Spleen (tissue), 11 donors: ENCODE data around the gene NCL. TPM values are rescaled to one million over a fixed set of nuclear protein-coding genes. Genes with fewer than 3 reads are reported as not detected.
A peak's percentile ranks its signal among the peaks of the same experiment; 100 is the strongest.
"Not testable (repeated sequence)": the region's sequence is repeated elsewhere in the genome, so short reads cannot be mapped to it uniquely, and the experiment has no call there.

ENCODE experiments used
- DNase-seq: peaks from one replicate; pipeline ENCODE4 v3.0.0-alpha.2; 2020
- H3K27ac ChIP-seq, 8 donors: fragments of 200-600 bp; sonication (generic) in 7 of 8; 1 replicate in 4 of 8; 2 replicates in 4 of 8; pipeline versions ENCODE4 v1.5.0 to v1.8.0; 2016 to 2021; ENCODE audit warnings: inconsistent platforms in 4 of 8, mild to moderate bottlenecking in 4 of 8, moderate library complexity in 1 of 8
- H3K27me3 ChIP-seq, 7 donors: fragments of 200-600 bp; sonication (generic) in 6 of 7; replicated peaks in 1 of 7; 1 replicate in 4 of 7; 2 replicates in 3 of 7; pipeline versions ENCODE4 v1.5.0 to v1.8.0; 2016 to 2021; ENCODE audit warnings: inconsistent platforms in 3 of 7, mild to moderate bottlenecking in 1 of 7
- H3K36me3 ChIP-seq, 6 donors: fragments of 200-600 bp; sonication (generic) in 5 of 6; 1 replicate in 4 of 6; 2 replicates in 2 of 6; pipeline versions ENCODE4 v1.5.0 to v1.8.0; 2016 to 2021; ENCODE audit warnings: inconsistent platforms in 2 of 6
- H3K4me1 ChIP-seq, 6 donors: fragments of 200-600 bp; sonication (generic) in 5 of 6; 1 replicate in 3 of 6; 2 replicates in 3 of 6; pipeline versions ENCODE4 v1.5.0 to v1.8.0; 2016 to 2021; ENCODE audit warnings: inconsistent platforms in 3 of 6
- H3K4me3 ChIP-seq, 8 donors: fragments of 200-600 bp; sonication (generic) in 7 of 8; 1 replicate in 4 of 8; 2 replicates in 4 of 8; pipeline versions ENCODE4 v1.5.0 to v1.8.0; 2016 to 2021; ENCODE audit warnings: inconsistent platforms in 4 of 8, mild to moderate bottlenecking in 4 of 8, moderate library complexity in 2 of 8
- H3K9me3 ChIP-seq, 8 donors: fragments of 200-600 bp; sonication (generic) in 7 of 8; 1 replicate in 4 of 8; 2 replicates in 4 of 8; pipeline versions ENCODE4 v1.5.0 to v1.8.0; 2016 to 2021; ENCODE audit warnings: inconsistent platforms in 4 of 8
- POLR2A ChIP-seq, 3 donors: fragments of 450-650 bp; IDR thresholded peaks; one replicate each; pipeline ENCODE4 v1.5.1; 2017; ENCODE audit warnings: antibody characterized with exemption in 3 of 3, mild to moderate bottlenecking in 1 of 3
- POLR2AphosphoS5 ChIP-seq, 3 donors: sonication (generic); formaldehyde crosslinking; IDR thresholded peaks; one replicate each; pipeline ENCODE4 v1.5.1; 2017; ENCODE audit warnings: antibody characterized with exemption in 3 of 3
- WGBS, 5 donors: extraction: QIAGEN DNeasy Blood & Tissue Kit in 3 of 5; methylation state at CpG; one replicate each; pipeline versions ENCODE4 v1.1.5 to v1.1.7; 2013 to 2018; 5-methylcytosine and 5-hydroxymethylcytosine counted together
- intact Hi-C: fragments of 100-400 bp; cut with DNase I; formaldehyde crosslinking; loops from one replicate; pipeline ENCODE4 v1.15.0; 2023; ENCODE audit warnings: low total_unique reads
- polyA plus RNA-seq, 3 donors: library from polyadenylated mRNA; stranded (reverse); fragments of 200-250 nt; gene quantifications; one replicate each; pipeline ENCODE4 v1.2.1, GENCODE V29; 2013
- total RNA-seq, 7 donors: library from RNA; depleted of rRNA in 3 of 7; stranded (reverse); fragments of >200 nt in 3 of 7; fragmentation: NEBNext Ultra II Directional in 4 of 7; extraction: Animal tissue kit (Norgen Biotek cat#: 25700) in 4 of 7; gene quantifications; one replicate each; pipeline versions ENCODE4 v1.1.0 to v1.2.1, GENCODE V29; 2016 to 2021
- TF ChIP-seq, protein P1 (sequence below), 11 experiments: fragments of 200-600 bp in 7 of 11; fragments of 450-650 bp in 4 of 11; sonication (generic) in 4 of 11; IDR thresholded peaks in 8 of 11; conservative IDR thresholded peaks in 3 of 11; 1 replicate in 7 of 11; 2 replicates in 4 of 11; pipeline versions ENCODE4 v1.4.0 to v1.8.0; 2016 to 2021; ENCODE audit warnings: antibody characterized with exemption in 11 of 11, inconsistent platforms in 4 of 11, mild to moderate bottlenecking in 1 of 11
- donor health status: healthy with polysubstance abuse.
- donor health status: DM: no; HTN: no; CAD: no; lungs with moderate emphysema.
- donor health status: DM: no; HTN: no; CAD: no.
- donor health status: Bipolar disorder and iron deficiency.
- donor health status: healthy.
- donor health status: DM: no; HTN: no; CAD: no.
- donor health status: DM: yes; HTN: yes; CAD: no.

The NCL gene
- total and polyA plus RNA-seq, 10 donors = 113 to 424 (median 178) TPM

DNA sequence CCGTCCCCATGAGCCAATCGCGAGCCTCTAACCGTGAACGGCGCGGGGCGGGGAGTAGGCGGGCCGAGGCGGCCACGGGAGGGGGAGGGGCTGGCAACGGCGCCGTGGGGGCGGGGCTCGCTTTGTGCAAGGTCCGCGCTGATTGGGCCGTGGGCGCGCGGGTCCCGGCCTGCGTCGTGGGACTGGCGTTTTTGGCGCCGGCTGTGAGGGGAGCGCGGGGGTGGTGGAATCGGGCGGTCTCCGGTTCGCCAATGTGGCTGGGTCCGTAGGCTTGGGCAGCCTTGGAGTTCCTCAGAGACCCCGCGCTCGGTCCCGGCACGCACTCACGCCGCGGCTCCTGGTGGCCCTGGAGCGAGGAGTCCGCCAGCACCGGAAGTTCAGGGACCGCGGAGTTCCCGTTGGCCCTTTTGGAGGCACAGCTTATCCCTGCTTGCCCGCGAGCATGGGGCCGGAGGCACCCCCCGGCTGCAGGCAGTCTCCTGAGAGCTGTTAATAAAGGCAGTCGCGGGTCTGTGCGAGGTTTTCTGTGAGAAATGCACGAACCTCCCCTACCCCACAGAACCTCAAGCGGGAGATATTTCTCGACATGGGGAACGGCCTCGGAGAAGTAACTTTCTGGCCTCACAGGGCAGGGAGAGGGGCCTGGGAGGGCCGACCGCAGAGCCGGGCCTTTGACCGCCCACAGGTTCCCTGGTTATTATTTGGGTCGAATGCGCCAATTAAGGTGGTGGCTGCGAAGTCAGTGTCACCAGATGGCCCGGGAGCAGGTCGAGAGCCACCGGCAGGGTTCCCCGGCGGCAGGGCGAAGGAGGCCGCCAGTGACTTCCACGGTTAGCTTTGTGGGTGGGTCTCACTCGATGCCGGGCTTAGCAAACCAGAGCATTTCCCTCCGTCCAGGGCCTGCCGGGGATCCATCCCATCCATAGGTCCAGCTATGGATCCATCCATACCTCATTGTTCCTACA lies 574 bp upstream of the NCL start:
- Histone ChIP-seq H3K9me3 (no peaks in the 10 kb centered on the region), H3K4me3 (peak overlapping the region; percentile 58 to 99 (median 97)), H3K36me3 (peaks cover 0 to 33% (median 30%) of the 10 kb centered on the region in 6 donors), H3K4me1 (peaks cover 26 to 63% (median 50%) of the 10 kb centered on the region in 6 donors), H3K27ac (peak overlapping the region; percentile 94 to 100 (median 98)), H3K27me3 (no peaks in the 10 kb centered on the region)
- intact Hi-C loops = no loop called here
- peak; percentile 98 for DNase-seq
- TF ChIP-seq POLR2AphosphoS5 (IDR thresholded peaks at IDR 0.05) (no peak), POLR2A (IDR thresholded peaks at IDR 0.05) (peak in 1 of 3 donors; percentile 6)
- TF ChIP-seq, protein P1, sequence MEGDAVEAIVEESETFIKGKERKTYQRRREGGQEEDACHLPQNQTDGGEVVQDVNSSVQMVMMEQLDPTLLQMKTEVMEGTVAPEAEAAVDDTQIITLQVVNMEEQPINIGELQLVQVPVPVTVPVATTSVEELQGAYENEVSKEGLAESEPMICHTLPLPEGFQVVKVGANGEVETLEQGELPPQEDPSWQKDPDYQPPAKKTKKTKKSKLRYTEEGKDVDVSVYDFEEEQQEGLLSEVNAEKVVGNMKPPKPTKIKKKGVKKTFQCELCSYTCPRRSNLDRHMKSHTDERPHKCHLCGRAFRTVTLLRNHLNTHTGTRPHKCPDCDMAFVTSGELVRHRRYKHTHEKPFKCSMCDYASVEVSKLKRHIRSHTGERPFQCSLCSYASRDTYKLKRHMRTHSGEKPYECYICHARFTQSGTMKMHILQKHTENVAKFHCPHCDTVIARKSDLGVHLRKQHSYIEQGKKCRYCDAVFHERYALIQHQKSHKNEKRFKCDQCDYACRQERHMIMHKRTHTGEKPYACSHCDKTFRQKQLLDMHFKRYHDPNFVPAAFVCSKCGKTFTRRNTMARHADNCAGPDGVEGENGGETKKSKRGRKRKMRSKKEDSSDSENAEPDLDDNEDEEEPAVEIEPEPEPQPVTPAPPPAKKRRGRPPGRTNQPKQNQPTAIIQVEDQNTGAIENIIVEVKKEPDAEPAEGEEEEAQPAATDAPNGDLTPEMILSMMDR (IDR thresholded peaks at IDR 0.05 in 8 of 11, conservative IDR thresholded peaks at IDR 0.05 in 3 of 11) = peak in 2 of 11 experiments; percentile 16 to 38
- 1% methylated on average over 24 to 81 of the region's 81 CpGs for WGBS, 5 donors

DNA sequence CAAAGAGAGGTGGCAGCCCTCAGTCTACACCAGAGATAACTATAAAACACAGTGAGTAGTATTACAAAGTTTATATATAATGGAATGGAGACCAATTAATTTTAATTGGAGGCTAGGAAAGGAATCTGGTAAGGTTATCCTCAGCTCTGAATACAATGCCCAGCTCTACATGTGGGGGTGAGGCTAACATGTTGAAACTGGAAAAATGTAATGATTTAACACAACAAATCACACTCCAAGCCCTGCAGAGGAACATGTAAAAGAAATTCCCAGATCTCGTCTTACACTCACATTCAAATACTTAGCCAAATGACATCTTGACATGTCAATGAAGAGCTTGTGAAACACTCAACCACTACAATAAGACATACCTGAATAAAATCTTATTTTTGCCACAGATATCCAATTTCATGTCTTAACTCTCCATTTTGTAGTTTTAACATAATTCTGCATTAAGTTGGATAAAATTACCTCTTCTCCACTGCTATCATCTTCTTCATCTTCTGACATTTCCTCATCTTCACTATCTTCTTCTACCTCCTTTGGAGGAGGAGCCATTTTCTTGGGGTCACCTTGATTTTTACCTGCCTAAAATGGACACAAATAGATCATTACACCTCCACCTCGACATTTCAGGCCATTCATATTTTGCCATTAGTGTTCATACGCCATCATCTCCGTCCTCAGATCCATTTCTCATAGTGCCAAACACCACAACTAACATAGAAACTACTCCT lies 1.4 kb downstream of the NCL start:
- H3K4me3 ChIP-seq = peak overlapping the region; percentile 58 to 99 (median 98)
- WGBS, 5 donors = 4 to 11% (median 8%) methylated on average over 4 of the region's 4 CpGs
- TF ChIP-seq POLR2A (IDR thresholded peaks at IDR 0.05) (no peak), POLR2AphosphoS5 (IDR thresholded peaks at IDR 0.05) (no peak)
- TF ChIP-seq, protein P1 (IDR thresholded peaks at IDR 0.05 in 8 of 11, conservative IDR thresholded peaks at IDR 0.05 in 3 of 11) = no peak
- DNase-seq = no peak
- intact Hi-C loops = no loop called here
- peak overlapping the region; percentile 94 to 100 (median 98) for H3K27ac ChIP-seq
- H3K9me3 ChIP-seq = no peaks in the 10 kb centered on the region
- peaks cover 26 to 74% (median 47%) of the 10 kb centered on the region in 6 donors for H3K4me1 ChIP-seq
- no peaks in the 10 kb centered on the region for H3K27me3 ChIP-seq
- peaks cover 10 to 52% (median 50%) of the 10 kb centered on the region in 6 donors for H3K36me3 ChIP-seq

DNA sequence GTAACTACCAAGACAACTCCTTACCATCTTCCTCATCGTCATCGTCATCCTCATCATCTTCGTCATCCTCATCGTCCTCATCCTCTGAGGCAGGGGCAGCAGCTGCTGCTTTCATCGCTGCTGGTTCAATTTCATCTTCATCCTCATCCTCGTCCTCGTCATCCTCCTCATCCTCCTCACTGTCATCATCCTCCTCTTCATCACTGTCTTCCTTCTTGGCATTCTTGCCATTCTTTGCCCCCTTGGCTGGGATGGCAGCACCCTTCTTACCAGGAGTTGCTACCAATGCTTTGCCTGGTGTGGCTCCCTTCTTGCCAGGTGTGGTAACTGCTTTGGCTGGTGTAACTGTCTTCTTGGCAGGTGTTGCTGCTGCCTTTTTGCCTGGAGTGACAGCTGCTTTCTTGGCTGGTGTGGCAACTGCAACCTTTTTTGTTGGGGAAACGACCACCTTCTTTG lies 2.7 kb downstream of the NCL start:
- Histone ChIP-seq H3K27me3 (no peaks in the 10 kb centered on the region), H3K36me3 (peaks cover 11 to 66% (median 63%) of the 10 kb centered on the region in 6 donors), H3K4me3 (no peak overlapping the region), H3K27ac (no peak overlapping the region), H3K9me3 (no peaks in the 10 kb centered on the region), H3K4me1 (peaks cover 26 to 87% (median 49%) of the 10 kb centered on the region in 6 donors)
- 75 to 87% (median 77%) methylated on average over 8 of the region's 8 CpGs for WGBS, 5 donors
- DNase-seq = peak; percentile 49
- intact Hi-C loops = no loop called here
- TF ChIP-seq, protein P1 (IDR thresholded peaks at IDR 0.05 in 8 of 11, conservative IDR thresholded peaks at IDR 0.05 in 3 of 11) = no peak
- TF ChIP-seq POLR2A (IDR thresholded peaks at IDR 0.05) (no peak), POLR2AphosphoS5 (IDR thresholded peaks at IDR 0.05) (no peak)

DNA sequence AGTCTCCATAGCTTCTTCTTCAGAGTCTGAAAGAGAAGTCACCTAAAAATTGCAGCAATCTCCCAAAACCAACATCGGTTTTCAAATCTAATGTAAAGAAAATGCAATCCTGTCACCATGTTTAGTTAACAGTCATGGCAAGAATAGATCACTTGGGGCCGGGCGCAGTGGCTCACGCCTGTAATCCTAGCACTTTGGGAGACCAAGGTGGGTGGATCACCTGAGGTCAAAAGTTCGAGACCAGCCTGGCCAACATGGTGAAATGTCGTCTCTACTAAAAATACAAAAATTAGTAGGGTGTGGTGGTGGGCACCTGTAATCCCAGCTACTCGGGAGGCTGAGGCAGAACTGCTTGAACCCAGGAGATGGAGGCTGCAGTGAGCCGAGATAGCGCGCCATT lies 3.4 kb downstream of the NCL start:
- H3K4me3 ChIP-seq, intact Hi-C loops, H3K27ac ChIP-seq, H3K9me3 ChIP-seq, H3K27me3 ChIP-seq: not testable (repeated sequence)
- peak; percentile 51 for DNase-seq
- peaks cover 16 to 73% (median 70%) of the 10 kb centered on the region in 6 donors for H3K36me3 ChIP-seq
- WGBS, 5 donors = 88 to 95% (median 91%) methylated on average over 10 of the region's 10 CpGs
- peaks cover 28 to 83% (median 52%) of the 10 kb centered on the region in 6 donors for H3K4me1 ChIP-seq
